ENCODE measurements around the gene ANKLE1. TPM values are rescaled to one million over a fixed set of nuclear protein-coding genes. Genes with fewer than 3 reads are reported as not detected.
"Not testable (repeated sequence)": the region's sequence is repeated elsewhere in the genome, so short reads cannot be mapped to it uniquely, and the experiment has no call there.

Gene ANKLE1
- total RNA-seq, 1 donor from 2014 or later = 17.3 TPM

DNA sequence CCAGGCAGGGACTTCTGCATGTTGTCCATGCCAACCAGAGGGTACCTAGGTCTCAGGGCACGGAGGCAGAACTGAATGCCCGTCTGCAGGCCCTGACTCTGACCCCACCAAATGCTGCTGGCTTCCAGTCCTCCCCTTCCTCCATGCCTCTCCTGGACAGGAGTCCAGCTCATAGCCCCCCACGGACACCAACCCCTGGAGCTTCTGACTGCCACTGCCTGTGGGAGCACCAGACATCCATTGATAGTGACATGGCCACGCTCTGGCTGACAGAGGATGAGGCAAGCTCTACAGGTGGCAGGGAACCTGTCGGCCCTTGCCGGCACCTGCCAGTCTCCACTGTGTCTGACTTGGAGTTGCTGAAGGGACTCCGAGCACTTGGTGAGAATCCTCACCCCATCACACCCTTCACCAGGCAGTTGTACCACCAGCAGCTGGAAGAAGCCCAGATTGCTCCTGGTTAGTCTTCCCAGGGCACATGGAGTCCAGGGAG, 1.8 kb downstream of the ANKLE1 start:
- Mint-ChIP-seq H3K4me3 (peak overlapping the region; percentile 39), H3K4me1 (peaks cover 8% of the 10 kb centered on the region)

DNA sequence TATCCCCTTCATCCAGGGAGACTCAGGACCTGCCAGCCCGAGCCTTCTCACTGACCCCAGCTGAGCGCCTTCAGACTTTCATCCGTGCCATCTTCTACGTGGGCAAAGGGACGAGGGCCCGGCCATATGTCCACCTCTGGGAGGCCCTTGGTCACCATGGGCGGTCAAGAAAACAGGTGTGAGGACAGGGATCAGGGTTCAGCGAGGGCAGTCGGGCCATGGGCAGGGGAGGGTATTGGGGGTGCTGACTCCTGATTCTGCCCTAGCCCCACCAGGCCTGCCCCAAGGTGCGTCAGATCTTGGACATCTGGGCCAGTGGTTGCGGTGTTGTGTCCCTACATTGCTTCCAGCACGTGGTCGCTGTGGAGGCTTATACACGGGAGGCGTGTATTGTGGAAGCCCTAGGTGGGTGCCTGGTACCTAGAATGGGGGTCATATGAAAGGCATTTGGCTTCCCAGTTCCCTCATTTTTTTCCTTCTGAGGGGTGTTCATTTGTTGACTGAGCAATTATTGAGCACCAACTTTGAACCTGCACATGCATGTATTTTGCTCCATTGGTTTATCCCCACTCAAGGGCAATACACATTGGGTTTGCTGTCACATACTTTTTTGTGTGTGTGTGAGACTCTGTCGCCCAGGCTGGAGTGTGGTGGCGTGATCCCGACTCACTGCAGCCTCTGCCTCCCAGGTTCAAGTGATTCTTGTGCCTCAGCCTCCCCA, 3.9 kb downstream of the ANKLE1 start:
- no peak for DNase-seq
- H3K36me3 Mint-ChIP-seq (ENCODE audit: low read depth) = peaks cover 9% of the 10 kb centered on the region
- no peak overlapping the region for H3K4me3 Mint-ChIP-seq
- H3K27me3 Mint-ChIP-seq = peaks cover 9% of the 10 kb centered on the region
- peaks cover 8% of the 10 kb centered on the region for H3K4me1 Mint-ChIP-seq
- H3K27ac Mint-ChIP-seq = no peak overlapping the region
- no peaks in the 10 kb centered on the region for H3K9me3 Mint-ChIP-seq
- intact Hi-C loops (cut with micrococcal nuclease) = loop anchor here (10.0 kb wide), 1 partner anchor 51 kb away; no protein-coding TSS in a partner anchor

More for the DNA sequence above, 1.8 kb downstream of the ANKLE1 start:
- Mint-ChIP-seq H3K9me3 (no peaks in the 10 kb centered on the region), H3K27me3 (peaks cover 2% of the 10 kb centered on the region), H3K27ac (no peak overlapping the region), H3K36me3 (ENCODE audit: low read depth) (peaks cover 9% of the 10 kb centered on the region)
- intact Hi-C loops (cut with micrococcal nuclease) = loop anchor here (2.0 to 10.0 kb wide), 3 partner anchors 49 to 513 kb away; no protein-coding TSS in a partner anchor
- no peak for DNase-seq

- H3K4me3 Mint-ChIP-seq = no peak overlapping the region
- no peaks in the 10 kb centered on the region for H3K9me3 Mint-ChIP-seq
- H3K4me1 Mint-ChIP-seq = peaks cover 8% of the 10 kb centered on the region
- intact Hi-C loops (cut with micrococcal nuclease) = loop anchor here (10.0 kb wide), 1 partner anchor 51 kb away; no protein-coding TSS in a partner anchor
- no peak overlapping the region for H3K27ac Mint-ChIP-seq
- H3K36me3 Mint-ChIP-seq (ENCODE audit: low read depth) = peaks cover 9% of the 10 kb centered on the region
- H3K27me3 Mint-ChIP-seq = peaks cover 9% of the 10 kb centered on the region
- no peak for DNase-seq
Observed at GRCh38 chr19:17286263-17286662, 4.6 kb downstream of the ANKLE1 start.

DNA sequence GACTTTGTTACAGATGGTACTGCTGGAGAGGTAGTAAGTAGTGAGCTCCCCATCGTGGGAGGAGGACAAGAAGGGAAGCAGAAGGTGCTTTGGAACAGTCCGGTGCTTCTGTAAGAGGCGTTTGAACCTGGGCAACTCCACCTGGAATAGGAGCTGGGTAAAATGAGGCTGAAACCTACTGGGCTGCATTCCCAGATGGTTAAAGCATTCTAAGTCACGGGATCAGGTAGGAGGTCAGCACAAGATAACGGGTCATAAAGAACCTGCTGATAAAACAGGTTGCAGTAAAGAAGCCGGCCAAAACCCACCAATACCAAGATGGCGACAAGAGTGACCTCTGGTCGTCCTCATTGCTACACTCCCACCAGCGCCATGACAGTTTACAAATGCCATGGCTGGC, 5.1 kb downstream of the ANKLE1 start:
- Mint-ChIP-seq H3K36me3 (ENCODE audit: low read depth) (peaks cover 9% of the 10 kb centered on the region), H3K9me3 (no peaks in the 10 kb centered on the region), H3K4me1 (peaks cover 5% of the 10 kb centered on the region), H3K27ac (no peak overlapping the region), H3K4me3 (no peak overlapping the region), H3K27me3 (peaks cover 9% of the 10 kb centered on the region)
- DNase-seq = no peak
- intact Hi-C loops (cut with micrococcal nuclease) = loop anchor here (10.0 kb wide), 1 partner anchor 52 kb away; no protein-coding TSS in a partner anchor

DNA sequence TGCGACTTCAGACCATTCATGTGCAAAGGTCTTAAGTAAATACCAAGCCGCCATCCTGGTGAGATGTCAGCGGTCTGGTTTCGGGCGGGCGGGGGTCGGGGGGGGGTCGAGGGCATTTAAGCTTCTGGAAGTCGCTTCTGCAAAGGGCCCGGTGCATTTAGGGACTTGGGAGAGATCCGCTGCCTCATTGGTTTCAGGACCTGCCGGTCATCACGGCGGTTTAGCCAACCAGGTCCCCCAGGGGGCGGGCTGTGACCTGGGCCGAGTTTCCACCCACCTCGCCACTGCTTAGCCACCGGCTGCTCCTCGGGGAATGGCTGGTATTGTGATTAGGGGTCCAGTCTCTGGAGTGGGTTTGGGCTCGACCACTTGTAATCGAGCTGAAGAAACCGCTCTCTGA, 7.8 kb downstream of the ANKLE1 start:
- peak; percentile 83 for DNase-seq

GRCh38 chr19:17292301-17293074, 10.8 kb downstream of the ANKLE1 start:
- Mint-ChIP-seq H3K36me3 (ENCODE audit: low read depth) (peaks cover 3% of the 10 kb centered on the region), H3K27me3 (peaks cover 7% of the 10 kb centered on the region), H3K4me1 (peaks cover 3% of the 10 kb centered on the region), H3K4me3 (peak overlapping the region; percentile 92), H3K27ac (peak overlapping the region; percentile 89), H3K9me3 (no peaks in the 10 kb centered on the region)
- intact Hi-C loops (cut with micrococcal nuclease) = loop anchor here (1.0 kb wide), 4 partner anchors 13 to 113 kb away; partner anchors contain the start of genes ANO8, BST2 and MRPL34
- peak; percentile 95 for DNase-seq

More for the DNA sequence above, 7.8 kb downstream of the ANKLE1 start:
- intact Hi-C loops (cut with micrococcal nuclease) = loop anchor here (10.0 kb wide), 1 partner anchor 55 kb away; no protein-coding TSS in a partner anchor
- no peaks in the 10 kb centered on the region for H3K4me1 Mint-ChIP-seq
- H3K9me3 Mint-ChIP-seq = no peaks in the 10 kb centered on the region
- peaks cover 7% of the 10 kb centered on the region for H3K27me3 Mint-ChIP-seq
- H3K4me3 Mint-ChIP-seq = no peak overlapping the region
- H3K36me3 Mint-ChIP-seq (ENCODE audit: low read depth) = peaks cover 2% of the 10 kb centered on the region
- no peak overlapping the region for H3K27ac Mint-ChIP-seq

DNA sequence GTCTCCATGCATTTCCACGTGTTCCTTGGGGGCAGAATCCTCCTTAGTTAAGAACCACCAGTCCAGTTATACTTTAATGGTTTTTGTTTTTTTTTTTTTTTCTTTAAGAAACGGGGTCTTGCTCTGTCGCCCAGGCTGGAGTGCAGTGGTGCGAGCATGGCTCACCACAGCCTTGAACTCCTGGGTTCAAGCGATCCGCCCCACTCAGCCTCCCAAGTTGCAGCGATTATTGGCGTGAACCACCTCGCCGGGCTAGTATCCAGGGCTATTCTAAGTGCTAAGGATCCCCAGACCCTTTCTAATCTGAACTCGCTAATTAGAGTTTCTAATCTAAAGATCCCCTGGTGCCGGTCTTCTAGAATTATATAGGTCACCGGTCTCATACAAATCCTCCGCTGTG, 11.9 kb downstream of the ANKLE1 start:
- Mint-ChIP-seq H3K36me3 (ENCODE audit: low read depth) (peaks cover 8% of the 10 kb centered on the region), H3K27ac (no peak overlapping the region), H3K27me3 (peaks cover 7% of the 10 kb centered on the region), H3K4me3 (no peak overlapping the region), H3K9me3 (no peaks in the 10 kb centered on the region), H3K4me1 (peaks cover 3% of the 10 kb centered on the region)
- DNase-seq = no peak
- intact Hi-C loops (cut with micrococcal nuclease) = no loop called here

- intact Hi-C loops (cut with micrococcal nuclease) = no loop called here
- H3K4me1 Mint-ChIP-seq = peaks cover 3% of the 10 kb centered on the region
- DNase-seq = peak; percentile 88
- H3K4me3 Mint-ChIP-seq = no peak overlapping the region
- no peaks in the 10 kb centered on the region for H3K9me3 Mint-ChIP-seq
- H3K36me3 Mint-ChIP-seq (ENCODE audit: low read depth) = peaks cover 10% of the 10 kb centered on the region
- H3K27ac Mint-ChIP-seq = no peak overlapping the region
- peaks cover 7% of the 10 kb centered on the region for H3K27me3 Mint-ChIP-seq
Observed at GRCh38 chr19:17294051-17294891, 12.6 kb downstream of the ANKLE1 start.

GRCh38 chr19:17295551-17295950, 13.8 kb downstream of the ANKLE1 start:
- H3K9me3 Mint-ChIP-seq; H3K4me1 Mint-ChIP-seq; DNase-seq; H3K4me3 Mint-ChIP-seq; H3K27me3 Mint-ChIP-seq; H3K27ac Mint-ChIP-seq; intact Hi-C loops (cut with micrococcal nuclease): not testable (repeated sequence)
- H3K36me3 Mint-ChIP-seq (ENCODE audit: low read depth) = peaks cover 14% of the 10 kb centered on the region

DNA sequence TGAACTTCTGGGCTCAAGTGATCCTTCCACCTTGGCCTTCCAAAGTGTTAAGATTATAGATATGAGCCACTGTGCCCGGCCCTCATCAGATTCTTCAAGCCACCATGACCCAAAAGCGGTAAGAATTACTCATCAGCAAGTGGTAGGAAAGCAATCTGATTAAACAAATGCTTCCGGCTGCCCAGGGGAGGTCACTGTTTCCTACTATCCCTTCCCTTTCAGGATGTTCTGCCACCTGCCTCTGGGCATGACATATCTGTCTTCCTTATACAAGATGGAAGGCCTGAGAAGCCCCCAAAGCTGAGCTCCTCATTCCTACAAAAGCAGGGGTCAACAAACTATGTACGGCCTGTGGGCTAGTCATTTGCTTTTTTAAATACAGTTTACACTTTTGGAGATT, 14.6 kb downstream of the ANKLE1 start:
- Mint-ChIP-seq H3K4me1 (peaks cover 3% of the 10 kb centered on the region), H3K27ac (no peak overlapping the region), H3K9me3 (no peaks in the 10 kb centered on the region), H3K4me3 (no peak overlapping the region), H3K27me3 (no peaks in the 10 kb centered on the region), H3K36me3 (ENCODE audit: low read depth) (peaks cover 16% of the 10 kb centered on the region)
- intact Hi-C loops (cut with micrococcal nuclease) = no loop called here
- DNase-seq = no peak

DNA sequence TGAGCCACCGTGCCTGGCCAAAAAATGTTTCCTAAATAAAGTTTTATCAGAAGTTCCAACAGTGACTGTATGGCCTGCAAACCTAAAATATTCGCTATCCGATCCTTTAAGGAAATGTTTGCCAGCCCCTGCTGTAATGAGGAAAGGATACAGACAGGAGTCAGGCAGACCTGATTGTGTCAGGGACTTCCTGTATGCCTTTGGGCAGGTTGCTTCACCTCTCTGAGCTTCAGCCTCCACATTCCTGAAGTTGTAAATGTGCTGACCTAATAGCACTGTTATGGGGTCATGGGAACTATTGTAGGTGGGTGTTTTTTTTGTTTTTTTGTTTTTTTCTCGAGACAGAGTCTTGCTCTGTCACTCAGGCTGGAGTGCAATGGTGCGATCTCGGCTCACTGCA, 15.3 kb downstream of the ANKLE1 start:
- no peak for DNase-seq
- intact Hi-C loops (cut with micrococcal nuclease) = no loop called here
- H3K27me3 Mint-ChIP-seq = no peaks in the 10 kb centered on the region
- no peak overlapping the region for H3K27ac Mint-ChIP-seq
- H3K36me3 Mint-ChIP-seq (ENCODE audit: low read depth) = peaks cover 17% of the 10 kb centered on the region
- no peaks in the 10 kb centered on the region for H3K9me3 Mint-ChIP-seq
- H3K4me3 Mint-ChIP-seq = no peak overlapping the region
- peaks cover 5% of the 10 kb centered on the region for H3K4me1 Mint-ChIP-seq

DNA sequence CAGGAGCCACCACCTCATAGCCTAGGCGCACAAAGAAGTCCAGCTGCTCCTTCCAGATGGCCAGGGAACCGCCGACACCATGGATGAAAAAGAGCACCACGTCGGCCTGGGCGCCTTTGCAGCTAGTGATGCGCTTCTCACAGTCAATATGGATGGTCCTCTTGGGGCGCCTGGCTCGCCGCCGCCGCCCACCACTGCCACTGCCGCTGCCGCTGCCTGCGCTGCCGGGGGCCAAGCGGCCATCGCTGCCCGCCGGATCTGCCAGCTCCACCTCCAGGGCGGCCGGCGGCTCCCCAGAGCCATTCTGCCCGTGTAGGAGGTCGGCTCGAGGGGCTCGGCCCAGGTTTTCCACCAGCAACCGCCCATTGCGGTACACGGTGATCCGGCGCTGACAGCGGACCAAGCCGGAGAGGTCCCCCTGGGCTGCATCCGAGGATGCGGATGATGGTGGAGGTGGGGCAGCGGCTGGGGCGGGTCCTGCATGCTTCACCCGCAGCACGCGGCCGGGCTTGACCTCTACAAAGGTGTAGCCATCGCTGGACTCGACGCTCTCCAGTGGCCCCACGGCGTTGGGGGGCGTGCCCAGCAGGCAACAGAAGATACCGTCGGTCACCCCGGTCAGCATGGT, 19.4 kb downstream of the ANKLE1 start:
- intact Hi-C loops (cut with micrococcal nuclease) = no loop called here
- Mint-ChIP-seq H3K27me3 (no peaks in the 10 kb centered on the region), H3K9me3 (no peaks in the 10 kb centered on the region), H3K36me3 (ENCODE audit: low read depth) (peaks cover 18% of the 10 kb centered on the region), H3K27ac (no peak overlapping the region), H3K4me1 (peaks cover 24% of the 10 kb centered on the region), H3K4me3 (no peak overlapping the region)
- no peak for DNase-seq

All from activated CD4-positive, alpha-beta T cell treated with anti-CD3 and anti-CD28 coated beads, Interleukin-2, amount 10 ng/mL, durations not matched to agents 24 days and 14 days (primary cell).